ENCODE measurements around the gene PSMA7. TPM values are rescaled to one million over a fixed set of nuclear protein-coding genes. Genes with fewer than 3 reads are reported as not detected.

The PSMA7 gene
- polyA plus RNA-seq, 1 donor (not counting 4 experiments of a cell fraction or from before 2014, with no cell fraction given), result 383 TPM

- Histone ChIP-seq H3K36me3 (ENCODE audit: control insufficient read depth in 2 of 2, extremely low read depth in 1 of 2, insufficient read depth in 2 of 2, low read length in 2 of 2) (no peaks in the 10 kb centered on the region), H3K9me1 (ENCODE audit: control insufficient read depth, extremely low read depth, insufficient read depth, low read length) (no peaks in the 10 kb centered on the region), H4K20me1 (ENCODE audit: control insufficient read depth, extremely low read depth, insufficient read depth, low read length) (no peaks in the 10 kb centered on the region), H3K9me3 (ENCODE audit: control insufficient read depth, low read depth, low read length) (peaks cover 20% of the 10 kb centered on the region), H3K9ac (ENCODE audit: control insufficient read depth, extremely low read depth, insufficient read depth, low read length) (no peak overlapping the region), H3K4me3 (ENCODE audit: control insufficient read depth in 2 of 3, extremely low read depth in 1 of 3, insufficient read depth in 2 of 3, low read depth in 1 of 3, low read length in 3 of 3) (no peak overlapping the region), H3K4me1 (ENCODE audit: control insufficient read depth, extremely low read depth, insufficient read depth, low read length) (no peaks in the 10 kb centered on the region), H3K27me3 (ENCODE audit: control insufficient read depth, extremely low read depth, insufficient read depth, low read length) (peaks cover 11% of the 10 kb centered on the region), H3K4me2 (ENCODE audit: control insufficient read depth, extremely low read depth, insufficient read depth, low read depth, low read length) (no peak overlapping the region), H2AFZ (ENCODE audit: control insufficient read depth, low read length) (no peak overlapping the region), H3K79me2 (ENCODE audit: control insufficient read depth, insufficient read depth, low read length) (no peaks in the 10 kb centered on the region), H3K27ac (ENCODE audit: control insufficient read depth, insufficient read depth, low read length) (no peak overlapping the region)
- FAIRE-seq (no peak), DNase-seq (ENCODE audit: low read depth, low spot score) (no peak)
- TF ChIP-seq CTCF (optimal IDR thresholded peaks at IDR 0.05 in 1 of 3, IDR thresholded peaks at IDR 0.05 in 1 of 3, conservative IDR thresholded peaks at IDR 0.05 in 1 of 3; ENCODE audit: extremely low read depth in 1 of 3, insufficient read depth in 2 of 3, low read length in 3 of 3) (no peak), EZH2 (IDR thresholded peaks at IDR 0.05; ENCODE audit: low read length) (no peak)
- dilution Hi-C loops (cut with MboI; ENCODE audit: extremely low pct_ligation_motif_present, low sequenced_read_pairs), result no loop called here
Measured at GRCh38 chr20:62111148-62111547, 32.0 kb downstream of the PSMA7 start.

DNA sequence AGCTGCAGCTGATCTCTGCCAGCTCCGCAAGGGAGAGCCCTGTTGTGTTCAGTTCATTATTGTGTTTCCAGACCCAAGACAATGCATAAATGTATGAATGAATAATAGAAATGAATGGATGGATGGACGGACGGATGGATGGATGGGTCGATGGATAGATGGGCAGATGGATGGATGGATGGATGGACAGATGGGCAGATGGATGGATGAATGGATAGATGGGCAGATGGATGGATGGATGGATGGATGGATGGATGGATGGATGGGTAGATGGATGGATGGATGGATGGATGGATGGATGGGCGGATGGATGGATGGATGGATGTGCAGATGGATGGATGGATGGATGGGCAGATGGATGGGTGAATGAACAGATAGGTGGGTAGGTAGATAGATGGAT lies 37.6 kb downstream of the PSMA7 start:
- dilution Hi-C loops (cut with MboI; ENCODE audit: extremely low pct_ligation_motif_present, low sequenced_read_pairs), result no loop called here
- DNase-seq (ENCODE audit: low read depth, low spot score), result no peak
- no peak overlapping the region for H3K4me2 ChIP-seq (ENCODE audit: control insufficient read depth, extremely low read depth, insufficient read depth, low read depth, low read length)
- H4K20me1 ChIP-seq (ENCODE audit: control insufficient read depth, extremely low read depth, insufficient read depth, low read length), result no peaks in the 10 kb centered on the region
- no peaks in the 10 kb centered on the region for H3K79me2 ChIP-seq (ENCODE audit: control insufficient read depth, insufficient read depth, low read length)
- no peak for FAIRE-seq
- H3K4me3 ChIP-seq (ENCODE audit: control insufficient read depth in 2 of 3, extremely low read depth in 1 of 3, insufficient read depth in 2 of 3, low read depth in 1 of 3, low read length in 3 of 3), result no peak overlapping the region
- H3K4me1 ChIP-seq (ENCODE audit: control insufficient read depth, extremely low read depth, insufficient read depth, low read length), result no peaks in the 10 kb centered on the region
- no peak overlapping the region for H2AFZ ChIP-seq (ENCODE audit: control insufficient read depth, low read length)
- H3K9me3 ChIP-seq (ENCODE audit: control insufficient read depth, low read depth, low read length), result peaks cover 16% of the 10 kb centered on the region
- H3K27ac ChIP-seq (ENCODE audit: control insufficient read depth, insufficient read depth, low read length), result no peak overlapping the region
- no peak overlapping the region for H3K9ac ChIP-seq (ENCODE audit: control insufficient read depth, extremely low read depth, insufficient read depth, low read length)
- H3K27me3 ChIP-seq (ENCODE audit: control insufficient read depth, extremely low read depth, insufficient read depth, low read length), result no peaks in the 10 kb centered on the region
- no peaks in the 10 kb centered on the region for H3K36me3 ChIP-seq (ENCODE audit: control insufficient read depth in 2 of 2, extremely low read depth in 1 of 2, insufficient read depth in 2 of 2, low read length in 2 of 2)
- H3K9me1 ChIP-seq (ENCODE audit: control insufficient read depth, extremely low read depth, insufficient read depth, low read length), result no peaks in the 10 kb centered on the region
- no peak for TF ChIP-seq EZH2 (IDR thresholded peaks at IDR 0.05; ENCODE audit: low read length)
- TF ChIP-seq CTCF (optimal IDR thresholded peaks at IDR 0.05 in 1 of 3, IDR thresholded peaks at IDR 0.05 in 1 of 3, conservative IDR thresholded peaks at IDR 0.05 in 1 of 3; ENCODE audit: extremely low read depth in 1 of 3, insufficient read depth in 2 of 3, low read length in 3 of 3), result no peak

Measured in keratinocyte (primary cell).